Right ventricle myocardium superior (tissue), 1 donor: ENCODE results near the gene ZFP62. TPM values are rescaled to one million over a fixed set of nuclear protein-coding genes. Genes with fewer than 3 reads are reported as not detected.

Experiments used
- ATAC-seq: fragments of 200-7000 bp; cut with Tn5 transposase; one replicate; pipeline ENCODE4 v1.9.1; 2020; ENCODE audit warnings: mild to moderate bottlenecking; ENCODE audit not compliant: poor library complexity
- DNase-seq: peaks from one replicate; pipeline ENCODE4 v3.0.0-alpha.2; 2020
- intact Hi-C: fragments of 100-400 bp; cut with DNase I; formaldehyde crosslinking; loops from one replicate; pipeline ENCODE4 v1.11.2; 2022
- total RNA-seq: library from RNA; stranded (reverse); fragmentation: NEBNext Ultra II Directional; extraction: Animal tissue kit (Norgen Biotek cat#: 25700); gene quantifications from one replicate; pipeline ENCODE4 v1.2.1, GENCODE V29; 2021
- donor health status: DM: no; HTN: yes; CAD: no; lungs with severe emphysema.

ZFP62 gene
- total RNA-seq, 1 donor from 2014 or later, result 16.6 TPM

GRCh38 chr5:180802325-180803180 is 58.5 kb downstream of the ZFP62 start, which contains the start of gene MGAT1:
Gene MGAT1 (minus strand): TSS chr5:180802806. CDS start chr5:180792971, 9,835 bp downstream.
- ATAC-seq (peak; percentile 94), DNase-seq (peak; percentile 95)
- intact Hi-C loops, result loop anchor here (5.0 kb wide), 1 partner anchor 60 kb away; the partner anchor contains the start of gene ZFP62

- DNase-seq (no peak), ATAC-seq (peak; percentile 14)
- intact Hi-C loops, result loop anchor here (5.0 kb wide), 1 partner anchor 61 kb away; the partner anchor contains the start of gene ZFP62
These were observed 59.3 kb downstream of the ZFP62 start for GRCh38 chr5:180801596-180802324.

- intact Hi-C loops, result loop anchor here (5.0 kb wide), 1 partner anchor 62 kb away; the partner anchor contains the start of gene ZFP62
- ATAC-seq, result no peak
- DNase-seq, result no peak
These were observed 60.9 kb downstream of the ZFP62 start for GRCh38 chr5:180799902-180800801.

- intact Hi-C loops, result no loop called here
- DNase-seq, result no peak
- ATAC-seq, result no peak
These were observed 61.9 kb downstream of the ZFP62 start for GRCh38 chr5:180799194-180799593.

- intact Hi-C loops, result no loop called here
- DNase-seq (no peak), ATAC-seq (no peak)
These were observed 62.9 kb downstream of the ZFP62 start for GRCh38 chr5:180798193-180798592.

Other genes starting within 250 kb of the ZFP62 start
- gene FLT4, start 211.7 kb downstream of the ZFP62 start, total RNA-seq, result 5.6 TPM
- gene OR2Y1, start 121.2 kb downstream of the ZFP62 start, total RNA-seq, result not detected
- 66.2 TPM for gene MGAT1, start 58.5 kb downstream of the ZFP62 start, total RNA-seq
- gene BTNL8, start 37.9 kb upstream of the ZFP62 start, total RNA-seq, result not detected
- not detected for gene BTNL3, start 127.6 kb upstream of the ZFP62 start, total RNA-seq
- gene BTNL9, start 179.0 kb upstream of the ZFP62 start, total RNA-seq, result 38.9 TPM